OCI-LY7 (cell line): ENCODE results near the gene NTNG2.

Source experiments
- EZH2phosphoT487 ChIP-seq: fragments of 200-600 bp; sonication (generic); IDR thresholded peaks from 2 replicates; pipeline ENCODE4 v1.6.1; 2018; ENCODE audit warnings: low read depth, borderline replicate concordance, mild to moderate bottlenecking, mixed run types, antibody characterized with exemption, low read length, moderate library complexity, mixed read lengths
- TF ChIP-seq, protein P1 (sequence below): fragments of 200-600 bp; sonication (generic); conservative IDR thresholded peaks from 2 replicates; pipeline ENCODE4 v1.5.1; 2014; ENCODE audit warnings: mild to moderate bottlenecking, antibody characterized with exemption, low read length, moderate library complexity, mixed read lengths

DNA sequence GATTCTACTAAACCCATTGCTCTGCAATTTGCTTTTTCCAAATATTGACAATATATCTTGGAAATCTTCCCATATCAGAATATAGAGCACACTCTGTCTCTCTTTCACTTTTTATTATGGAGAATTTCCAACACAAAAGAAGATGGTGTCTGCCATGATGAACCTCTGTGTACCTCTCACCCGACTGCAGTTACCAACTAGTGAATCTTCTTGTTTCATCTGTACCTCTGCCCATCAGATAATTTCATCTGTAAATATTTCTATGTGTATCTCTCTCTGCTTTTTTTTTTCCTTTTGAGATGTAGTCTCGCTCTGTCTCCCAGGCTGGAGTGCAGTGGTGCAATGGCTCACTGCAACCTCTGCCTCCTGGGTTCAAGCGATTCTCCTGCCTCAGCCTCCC lies 62.8 kb downstream of the NTNG2 start:
- TF ChIP-seq, protein P1, sequence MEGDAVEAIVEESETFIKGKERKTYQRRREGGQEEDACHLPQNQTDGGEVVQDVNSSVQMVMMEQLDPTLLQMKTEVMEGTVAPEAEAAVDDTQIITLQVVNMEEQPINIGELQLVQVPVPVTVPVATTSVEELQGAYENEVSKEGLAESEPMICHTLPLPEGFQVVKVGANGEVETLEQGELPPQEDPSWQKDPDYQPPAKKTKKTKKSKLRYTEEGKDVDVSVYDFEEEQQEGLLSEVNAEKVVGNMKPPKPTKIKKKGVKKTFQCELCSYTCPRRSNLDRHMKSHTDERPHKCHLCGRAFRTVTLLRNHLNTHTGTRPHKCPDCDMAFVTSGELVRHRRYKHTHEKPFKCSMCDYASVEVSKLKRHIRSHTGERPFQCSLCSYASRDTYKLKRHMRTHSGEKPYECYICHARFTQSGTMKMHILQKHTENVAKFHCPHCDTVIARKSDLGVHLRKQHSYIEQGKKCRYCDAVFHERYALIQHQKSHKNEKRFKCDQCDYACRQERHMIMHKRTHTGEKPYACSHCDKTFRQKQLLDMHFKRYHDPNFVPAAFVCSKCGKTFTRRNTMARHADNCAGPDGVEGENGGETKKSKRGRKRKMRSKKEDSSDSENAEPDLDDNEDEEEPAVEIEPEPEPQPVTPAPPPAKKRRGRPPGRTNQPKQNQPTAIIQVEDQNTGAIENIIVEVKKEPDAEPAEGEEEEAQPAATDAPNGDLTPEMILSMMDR: no peak
- no peak for TF ChIP-seq EZH2phosphoT487
